GM13976 (cell line): Measurements from ENCODE around the gene UBL4A.

ENCODE experiments used
- DNase-seq: peaks from one replicate; pipeline ENCODE4 v3.0.0; 2012; ENCODE audit warnings: low spot score
- in situ Hi-C: fragments of 300-500 bp; cut with MboI; formaldehyde crosslinking; loops from one replicate; pipeline ENCODE4 v1.12.0; 2022; ENCODE audit warnings: low sequenced_read_pairs, mixed read lengths, inconsistent platforms; ENCODE audit not compliant: unreplicated experiment
- TF ChIP-seq, protein P1 (sequence below): IDR thresholded peaks from 2 replicates; pipeline ENCODE4 v1.5.1; 2012; ENCODE audit warnings: borderline replicate concordance, mild to moderate bottlenecking; ENCODE audit not compliant: insufficient read depth; ENCODE audit errors: extremely low read depth, missing control alignments, control extremely low read depth

Gene UBL4A

DNA sequence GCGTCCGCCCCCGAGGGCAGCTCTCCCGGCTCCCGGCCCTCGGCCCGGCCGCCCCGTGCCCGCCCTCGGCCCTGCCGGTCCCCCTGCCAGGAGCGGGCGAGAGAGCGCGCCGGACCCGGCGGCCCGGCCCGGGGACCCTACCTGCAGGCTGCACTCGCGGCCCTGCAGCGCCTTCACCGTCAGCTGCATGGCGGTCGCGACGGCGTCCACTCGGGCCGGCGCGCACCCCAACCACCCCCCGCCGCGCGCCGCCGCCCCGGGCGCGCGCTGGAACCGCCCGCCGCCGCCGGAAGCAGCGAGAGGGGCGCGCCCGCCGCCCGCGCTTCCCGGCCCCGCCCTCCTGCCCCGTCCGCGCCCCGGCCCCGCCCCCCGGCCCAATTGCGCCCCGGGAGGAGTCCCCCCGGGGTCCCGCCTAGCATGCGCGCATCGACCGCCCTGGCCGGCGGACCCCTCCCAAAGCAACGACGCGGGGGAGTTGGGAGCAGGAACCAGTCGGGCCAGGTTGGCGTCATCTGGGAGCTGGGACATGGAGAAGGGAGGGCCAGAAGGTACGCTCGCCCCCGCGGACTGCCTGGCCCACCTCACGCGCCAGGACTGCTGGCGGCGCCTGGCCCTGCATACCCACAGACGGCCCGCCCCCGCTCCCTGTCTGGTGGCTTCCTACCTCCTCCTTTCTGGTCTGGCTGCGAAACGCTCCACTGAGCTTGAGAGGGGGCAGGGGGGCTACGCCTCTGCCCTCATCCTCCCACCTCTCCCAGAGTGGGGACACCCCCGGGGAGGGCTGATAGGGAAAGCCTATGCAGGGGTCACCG, at the start of gene UBL4A:
Gene UBL4A (minus strand): TSS at position 220 of the 812 bp plus-strand sequence. CDS start 31 bp downstream, at position 189.
- DNase-seq, result peak; percentile 77
- in situ Hi-C loops, result no loop called here

DNA sequence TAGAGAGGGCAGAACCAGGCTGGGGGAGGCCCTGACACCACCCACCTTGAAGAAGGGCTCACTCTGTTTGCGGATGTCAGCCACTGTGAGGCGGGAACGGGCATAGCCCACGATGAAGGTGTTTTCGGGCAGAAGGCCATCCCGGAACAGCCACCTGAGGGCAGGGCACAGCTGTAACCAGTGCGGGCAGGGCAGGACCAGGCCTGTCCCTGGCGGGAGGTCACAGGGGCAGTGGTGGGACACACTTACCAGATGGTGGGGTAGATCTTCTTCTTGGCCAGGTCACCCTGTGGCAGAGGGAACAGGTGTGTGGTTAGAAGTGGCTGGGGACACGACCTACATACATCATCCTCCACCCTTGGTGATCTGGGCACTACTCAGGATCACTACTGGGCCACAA, 49.5 kb upstream of the UBL4A start:
- no peak for DNase-seq
- TF ChIP-seq, protein P1, sequence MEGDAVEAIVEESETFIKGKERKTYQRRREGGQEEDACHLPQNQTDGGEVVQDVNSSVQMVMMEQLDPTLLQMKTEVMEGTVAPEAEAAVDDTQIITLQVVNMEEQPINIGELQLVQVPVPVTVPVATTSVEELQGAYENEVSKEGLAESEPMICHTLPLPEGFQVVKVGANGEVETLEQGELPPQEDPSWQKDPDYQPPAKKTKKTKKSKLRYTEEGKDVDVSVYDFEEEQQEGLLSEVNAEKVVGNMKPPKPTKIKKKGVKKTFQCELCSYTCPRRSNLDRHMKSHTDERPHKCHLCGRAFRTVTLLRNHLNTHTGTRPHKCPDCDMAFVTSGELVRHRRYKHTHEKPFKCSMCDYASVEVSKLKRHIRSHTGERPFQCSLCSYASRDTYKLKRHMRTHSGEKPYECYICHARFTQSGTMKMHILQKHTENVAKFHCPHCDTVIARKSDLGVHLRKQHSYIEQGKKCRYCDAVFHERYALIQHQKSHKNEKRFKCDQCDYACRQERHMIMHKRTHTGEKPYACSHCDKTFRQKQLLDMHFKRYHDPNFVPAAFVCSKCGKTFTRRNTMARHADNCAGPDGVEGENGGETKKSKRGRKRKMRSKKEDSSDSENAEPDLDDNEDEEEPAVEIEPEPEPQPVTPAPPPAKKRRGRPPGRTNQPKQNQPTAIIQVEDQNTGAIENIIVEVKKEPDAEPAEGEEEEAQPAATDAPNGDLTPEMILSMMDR, result no peak
- in situ Hi-C loops, result loop anchor here (25.0 kb wide), 1 partner anchor 524 kb away; the partner anchor contains the start of gene IRAK1

More for the DNA sequence above, at the start of gene UBL4A:
- TF ChIP-seq, protein P1, result no peak

DNA sequence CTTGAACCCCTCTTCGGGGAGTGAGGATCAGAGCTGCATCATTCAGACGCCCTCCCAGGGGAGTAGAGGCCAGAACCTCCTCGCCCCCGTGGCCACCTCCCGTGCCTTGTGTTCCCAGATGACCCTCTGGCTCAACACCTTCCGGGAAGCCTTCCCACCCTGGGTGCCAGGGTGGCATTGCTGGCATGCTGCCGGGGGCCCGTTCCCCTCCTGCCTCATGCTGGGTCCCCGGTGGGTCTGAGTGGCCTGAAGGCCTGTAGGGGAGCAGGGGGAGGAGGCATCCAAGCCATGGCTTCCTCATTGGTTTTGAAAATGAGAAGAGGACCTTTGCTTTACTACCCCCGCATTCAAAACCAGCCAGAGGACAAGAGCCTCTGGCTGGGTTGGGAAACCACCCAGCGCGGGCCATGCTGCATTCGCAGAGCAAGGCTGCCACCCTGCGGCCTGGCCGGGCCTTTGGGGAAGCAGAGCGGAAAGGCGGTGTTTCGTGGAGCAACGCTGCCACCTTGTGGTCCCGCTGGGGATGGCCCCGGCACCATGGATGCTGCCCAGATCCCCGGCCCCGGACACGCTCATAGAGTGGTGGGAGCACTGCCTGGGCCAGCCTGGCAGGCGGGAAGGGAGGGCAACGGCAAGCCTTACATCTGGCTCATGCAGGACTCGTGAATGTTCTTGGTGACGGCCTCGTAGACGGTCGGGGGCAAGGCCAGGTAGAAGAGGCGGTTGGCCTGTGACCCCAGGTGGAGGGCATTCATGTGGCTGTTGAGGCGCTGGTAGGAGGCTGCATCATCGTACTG, 48.3 kb upstream of the UBL4A start:
- in situ Hi-C loops, result loop anchor here (25.0 kb wide), 1 partner anchor 522 kb away; the partner anchor contains the start of gene IRAK1
- TF ChIP-seq, protein P1, result peak; percentile 100
- DNase-seq, result peak; percentile 91

DNA sequence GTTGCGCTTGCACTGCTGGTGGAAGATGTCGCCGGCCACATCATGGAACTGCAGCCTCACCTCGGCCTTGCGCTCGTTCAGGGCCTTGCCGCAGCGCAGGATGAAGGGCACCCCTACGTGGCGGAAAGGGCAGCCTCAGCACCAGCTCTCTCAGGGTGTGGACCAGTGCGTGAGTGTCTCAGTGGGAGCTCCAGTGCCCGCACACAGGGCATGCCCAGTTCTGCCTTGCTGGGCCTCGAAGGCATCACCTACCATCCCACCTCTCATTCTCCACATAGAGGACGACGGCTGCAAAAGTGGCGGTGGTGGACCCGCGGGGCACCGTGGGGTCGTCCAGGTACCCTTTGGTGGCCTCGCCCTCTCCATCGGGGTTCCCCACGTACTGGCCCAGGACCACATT, 46.3 kb upstream of the UBL4A start:
- DNase-seq, result no peak
- in situ Hi-C loops, result loop anchor here (25.0 kb wide), 1 partner anchor 520 kb away; the partner anchor contains the start of gene IRAK1
- TF ChIP-seq, protein P1, result no peak

DNA sequence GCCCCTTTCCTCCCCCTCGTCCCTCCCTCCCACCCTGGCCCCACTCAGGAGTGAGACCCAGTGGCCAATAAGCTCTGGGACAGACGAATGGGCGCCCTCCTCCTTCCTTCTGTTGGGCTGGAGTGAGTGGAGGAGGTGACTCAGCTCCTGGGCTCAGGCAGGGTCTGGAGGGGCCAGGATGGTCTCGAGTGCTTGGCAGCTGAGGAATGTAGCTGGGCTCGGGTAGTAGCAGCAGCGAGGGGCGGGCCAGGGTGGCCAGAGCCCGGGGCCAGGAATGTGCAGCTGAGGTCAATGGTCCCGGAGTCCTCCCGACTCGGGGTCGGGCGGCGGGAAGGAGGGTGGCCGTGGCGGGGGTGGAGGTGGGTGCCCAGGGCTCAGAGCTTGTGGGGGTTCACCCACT, 45.2 kb upstream of the UBL4A start:
- TF ChIP-seq, protein P1, result no peak
- no peak for DNase-seq
- in situ Hi-C loops, result loop anchor here (25.0 kb wide), 1 partner anchor 519 kb away; the partner anchor contains the start of gene IRAK1

DNA sequence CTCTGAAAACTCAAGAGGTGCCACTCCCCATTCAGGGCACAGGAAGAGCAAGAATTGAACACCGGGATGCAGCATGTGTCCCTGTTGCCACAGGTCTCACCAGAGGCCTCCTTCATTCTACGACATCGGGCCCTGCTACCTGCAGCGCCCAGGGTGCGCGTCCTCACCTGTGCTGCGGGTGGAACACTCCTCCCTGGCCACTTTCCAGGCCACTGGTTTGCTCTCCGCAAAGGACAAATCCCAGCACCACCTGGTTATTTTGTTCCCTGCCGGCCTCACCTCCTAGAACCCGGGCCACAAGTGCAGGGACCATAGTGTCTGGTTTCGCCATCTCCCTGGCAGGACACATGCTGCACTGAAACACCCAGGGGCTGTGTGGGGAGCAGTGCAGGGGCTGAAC, 43.9 kb upstream of the UBL4A start:
- DNase-seq, result no peak
- in situ Hi-C loops, result loop anchor here (25.0 kb wide), 1 partner anchor 518 kb away; the partner anchor contains the start of gene IRAK1

More for the DNA sequence above, 43.9 kb upstream of the UBL4A start:
- TF ChIP-seq, protein P1, result no peak
